MM.1S (cell line): ENCODE results near the gene CABLES2.

ENCODE experiments used
- DNase-seq: peaks from one replicate; pipeline ENCODE4 v3.0.0-alpha.2; 2015
- H2AFZ ChIP-seq: fragments of 300-600 bp; sonication (generic); 2 replicates; pipeline ENCODE4 v1.6.0; 2016; ENCODE audit warnings: antibody characterized with exemption, low read length
- H3F3A ChIP-seq: fragments of 300-600 bp; sonication (generic); 2 replicates; pipeline ENCODE4 v1.6.1; 2016; ENCODE audit warnings: mild to moderate bottlenecking, antibody characterized with exemption, low read length, moderate library complexity, mixed read lengths; ENCODE audit not compliant: insufficient read depth
- H3K27ac ChIP-seq: fragments of 300-600 bp; sonication (generic); 2 replicates; pipeline ENCODE4 v1.5.1; 2016; ENCODE audit warnings: mild to moderate bottlenecking, low read length
- H3K27me3 ChIP-seq: fragments of 300-600 bp; sonication (generic); replicated peaks from 2 replicates; pipeline ENCODE4 v1.6.0; 2016; ENCODE audit warnings: low read length; ENCODE audit not compliant: insufficient read depth
- H3K36me3 ChIP-seq: fragments of 300-600 bp; sonication (generic); replicated peaks from 2 replicates; pipeline ENCODE4 v1.6.1; 2016; ENCODE audit warnings: mild to moderate bottlenecking, low read length, mixed read lengths; ENCODE audit not compliant: insufficient read depth
- H3K4me1 ChIP-seq: fragments of 300-600 bp; sonication (generic); 2 replicates; pipeline ENCODE4 v1.6.1; 2016; ENCODE audit warnings: low read length, mixed read lengths
- H3K4me2 ChIP-seq: fragments of 300-600 bp; sonication (generic); 2 replicates; pipeline ENCODE4 v1.6.0; 2016; ENCODE audit warnings: low read depth, low read length
- H3K4me3 ChIP-seq: fragments of 300-600 bp; sonication (generic); 2 replicates; pipeline ENCODE4 v1.5.1; 2016; ENCODE audit warnings: low read length, mixed read lengths
- H3K79me2 ChIP-seq: fragments of 300-600 bp; sonication (generic); 2 replicates; pipeline ENCODE4 v1.6.1; 2016; ENCODE audit warnings: mixed run types, low read length, mixed read lengths
- H3K9ac ChIP-seq: fragments of 300-600 bp; sonication (generic); 2 replicates; pipeline ENCODE4 v1.6.1; 2016; ENCODE audit warnings: low read length, mixed read lengths
- H3K9me2 ChIP-seq: fragments of 300-600 bp; sonication (generic); replicated peaks from 2 replicates; pipeline ENCODE4 v1.6.1; 2016; ENCODE audit warnings: mild to moderate bottlenecking, low read length, mixed read lengths; ENCODE audit not compliant: insufficient read depth
- H3K9me3 ChIP-seq: fragments of 300-600 bp; sonication (generic); replicated peaks from 2 replicates; pipeline ENCODE4 v1.6.1; 2016; ENCODE audit warnings: mild to moderate bottlenecking, low read length, mixed read lengths; ENCODE audit not compliant: insufficient read depth
- H4K20me1 ChIP-seq: fragments of 300-600 bp; sonication (generic); 2 replicates; pipeline ENCODE4 v1.6.1; 2016; ENCODE audit warnings: mild to moderate bottlenecking, low read length, moderate library complexity, mixed read lengths; ENCODE audit not compliant: insufficient read depth
- EZH2 ChIP-seq: fragments of 300-600 bp; sonication (generic); optimal IDR thresholded peaks from 2 replicates; pipeline ENCODE3; 2017; ENCODE audit warnings: low read depth, mild to moderate bottlenecking, antibody characterized with exemption, low read length, mixed read lengths
- EZH2phosphoT487 ChIP-seq: fragments of 300-600 bp; sonication (generic); IDR thresholded peaks from 2 replicates; pipeline ENCODE4 v1.6.1; 2018; ENCODE audit warnings: antibody characterized with exemption, low read length
- TF ChIP-seq, protein P1 (sequence below): fragments of 300-600 bp; sonication (generic); IDR thresholded peaks from 2 replicates; pipeline ENCODE4 v1.5.1; 2016; ENCODE audit warnings: antibody characterized with exemption, low read length, mixed read lengths

The CABLES2 gene

GRCh38 chr20:62382306-62383198 is 24.5 kb downstream of the CABLES2 start:
- Histone ChIP-seq H3F3A (peaks cover 9% of the 10 kb centered on the region; the same call in 1 of the 2 replicates), H3K9ac (no peak overlapping the region), H3K9me3 (no peaks in the 10 kb centered on the region), H4K20me1 (no peaks in the 10 kb centered on the region), H3K9me2 (no peaks in the 10 kb centered on the region), H3K79me2 (peaks cover 35% of the 10 kb centered on the region), H3K27ac (no peak overlapping the region), H3K36me3 (no peaks in the 10 kb centered on the region), H3K4me1 (0 out of 2 replicates have a peak, but pooled peaks cover 3% of the 10 kb centered on the region), H2AFZ (no peak overlapping the region), H3K4me3 (no peak overlapping the region), H3K4me2 (no peak overlapping the region), H3K27me3 (no peaks in the 10 kb centered on the region)
- peak; percentile 81 for DNase-seq
- TF ChIP-seq, protein P1, sequence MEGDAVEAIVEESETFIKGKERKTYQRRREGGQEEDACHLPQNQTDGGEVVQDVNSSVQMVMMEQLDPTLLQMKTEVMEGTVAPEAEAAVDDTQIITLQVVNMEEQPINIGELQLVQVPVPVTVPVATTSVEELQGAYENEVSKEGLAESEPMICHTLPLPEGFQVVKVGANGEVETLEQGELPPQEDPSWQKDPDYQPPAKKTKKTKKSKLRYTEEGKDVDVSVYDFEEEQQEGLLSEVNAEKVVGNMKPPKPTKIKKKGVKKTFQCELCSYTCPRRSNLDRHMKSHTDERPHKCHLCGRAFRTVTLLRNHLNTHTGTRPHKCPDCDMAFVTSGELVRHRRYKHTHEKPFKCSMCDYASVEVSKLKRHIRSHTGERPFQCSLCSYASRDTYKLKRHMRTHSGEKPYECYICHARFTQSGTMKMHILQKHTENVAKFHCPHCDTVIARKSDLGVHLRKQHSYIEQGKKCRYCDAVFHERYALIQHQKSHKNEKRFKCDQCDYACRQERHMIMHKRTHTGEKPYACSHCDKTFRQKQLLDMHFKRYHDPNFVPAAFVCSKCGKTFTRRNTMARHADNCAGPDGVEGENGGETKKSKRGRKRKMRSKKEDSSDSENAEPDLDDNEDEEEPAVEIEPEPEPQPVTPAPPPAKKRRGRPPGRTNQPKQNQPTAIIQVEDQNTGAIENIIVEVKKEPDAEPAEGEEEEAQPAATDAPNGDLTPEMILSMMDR = peak; percentile 95
- no peak for TF ChIP-seq EZH2phosphoT487
- no peak for TF ChIP-seq EZH2

DNA sequence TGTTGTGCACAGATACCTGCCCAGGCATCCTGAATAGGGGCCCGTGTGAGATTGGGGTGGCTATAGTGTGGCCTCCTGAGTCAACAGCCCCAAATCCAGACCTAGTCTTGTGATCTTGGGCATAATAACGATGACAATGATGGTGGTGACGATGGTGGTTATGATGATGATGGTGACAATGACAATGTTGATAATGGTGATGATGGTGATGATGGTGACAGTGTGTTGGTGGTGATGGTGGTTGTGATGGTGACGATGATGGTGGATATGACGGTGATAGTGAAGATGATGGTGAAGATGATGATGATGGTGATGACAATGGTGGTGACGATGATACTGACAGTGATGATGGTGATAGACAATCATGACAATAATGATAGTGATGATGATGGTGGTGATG is 25.2 kb downstream of the CABLES2 start:
- H4K20me1 ChIP-seq = no peaks in the 10 kb centered on the region
- no peaks in the 10 kb centered on the region for H3K9me2 ChIP-seq
- DNase-seq = no peak
- peaks cover 28% of the 10 kb centered on the region for H3K79me2 ChIP-seq
- H3K9ac ChIP-seq = no peak overlapping the region
- no peak overlapping the region for H3K27ac ChIP-seq
- no peak overlapping the region for H2AFZ ChIP-seq
- no peak for TF ChIP-seq EZH2
- H3K4me3 ChIP-seq = no peak overlapping the region
- no peak overlapping the region for H3K4me2 ChIP-seq
- no peaks in the 10 kb centered on the region for H3K9me3 ChIP-seq
- no peaks in the 10 kb centered on the region for H3K27me3 ChIP-seq
- H3K4me1 ChIP-seq = 0 out of 2 replicates have a peak, but pooled peaks cover 3% of the 10 kb centered on the region
- H3K36me3 ChIP-seq = no peaks in the 10 kb centered on the region
- H3F3A ChIP-seq = peaks cover 6% of the 10 kb centered on the region; the same call in 1 of the 2 replicates

DNA sequence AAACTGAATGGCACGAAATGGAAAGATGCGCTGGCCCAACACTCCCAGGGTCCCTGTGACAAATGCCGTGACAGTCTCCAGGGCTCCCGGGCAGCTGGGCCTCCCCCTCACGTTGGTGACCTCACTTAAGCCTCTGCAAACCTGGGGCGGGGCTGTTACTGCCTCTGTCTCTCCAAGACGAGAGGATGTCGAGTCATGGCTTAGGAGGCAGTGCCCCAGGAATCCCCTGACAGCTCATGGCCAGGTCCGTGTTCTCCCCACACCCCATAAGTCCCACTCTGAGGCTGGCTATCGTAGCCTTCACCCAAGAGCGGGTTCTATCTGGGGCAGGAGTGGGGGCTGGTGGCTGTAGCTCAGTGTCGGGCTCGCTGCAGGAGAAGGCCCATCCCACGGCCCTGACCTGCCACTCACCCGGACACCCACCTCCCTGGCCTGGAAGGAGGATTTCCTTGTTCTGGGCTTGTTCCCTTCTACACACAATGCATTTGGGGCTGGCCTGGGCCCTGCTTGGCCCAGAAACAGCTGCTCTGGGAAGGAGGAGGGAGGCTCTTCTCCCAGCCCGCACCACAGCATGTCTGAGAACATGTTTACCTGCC is 25.8 kb downstream of the CABLES2 start:
- DNase-seq = no peak
- peaks cover 23% of the 10 kb centered on the region for H3K79me2 ChIP-seq
- TF ChIP-seq EZH2phosphoT487 (no peak), EZH2 (no peak)
- TF ChIP-seq, protein P1 = no peak
- peaks cover 6% of the 10 kb centered on the region; the same call in 1 of the 2 replicates for H3F3A ChIP-seq
- H3K4me2 ChIP-seq = no peak overlapping the region
- 0 out of 2 replicates have a peak, but pooled peaks cover 3% of the 10 kb centered on the region for H3K4me1 ChIP-seq
- no peak overlapping the region for H3K27ac ChIP-seq
- H3K36me3 ChIP-seq = no peaks in the 10 kb centered on the region
- no peaks in the 10 kb centered on the region for H3K27me3 ChIP-seq
- no peak overlapping the region for H3K9ac ChIP-seq
- no peaks in the 10 kb centered on the region for H4K20me1 ChIP-seq
- H3K9me3 ChIP-seq = no peaks in the 10 kb centered on the region
- no peaks in the 10 kb centered on the region for H3K9me2 ChIP-seq
- no peak overlapping the region for H3K4me3 ChIP-seq
- H2AFZ ChIP-seq = no peak overlapping the region
